Body of pancreas (tissue), 4 donors: ENCODE measurements around the gene ZNF263. TPM values are rescaled to one million over a fixed set of nuclear protein-coding genes. Genes with fewer than 3 reads are reported as not detected.
A peak's percentile ranks its signal among the peaks of the same experiment; 100 is the strongest.

Experiments
- ATAC-seq: fragments of 150-250 bp; one replicate; pipeline ENCODE4 v1.9.1; 2016
- DNase-seq, 4 donors: peaks; one replicate each; pipeline ENCODE4 v3.0.0-alpha.2; 2019
- H3K27ac ChIP-seq, 4 donors: fragments of 200-600 bp; sonication (generic); 1 replicate in 3 of 4; 2 replicates in 1 of 4; pipeline versions ENCODE4 v1.5.1 to v1.6.1; 2016 to 2019; ENCODE audit warnings: mild to moderate bottlenecking in 1 of 4, mixed read lengths in 1 of 4, moderate library complexity in 1 of 4
- H3K27me3 ChIP-seq, 2 donors: fragments of 200-600 bp; sonication (generic); one replicate each; pipeline ENCODE4 v1.6.0; 2016; ENCODE audit warnings: mild to moderate bottlenecking in 1 of 2
- H3K36me3 ChIP-seq, 2 donors: fragments of 200-600 bp; sonication (generic); replicated peaks in 1 of 2; 2 replicates each; pipeline ENCODE4 v1.5.1; 2016; ENCODE audit warnings: low read depth in 2 of 2; ENCODE audit not compliant: insufficient read depth in 1 of 2
- H3K4me1 ChIP-seq: fragments of 200-600 bp; sonication (generic); one replicate; pipeline ENCODE4 v1.6.0; 2016
- H3K4me3 ChIP-seq, 2 donors: fragments of 200-600 bp; sonication (generic); 1 replicate in 1 of 2; 2 replicates in 1 of 2; pipeline ENCODE4 v1.5.1; 2016 to 2019
- H3K9me3 ChIP-seq, 3 donors: fragments of 200-600 bp; sonication (generic); 1 replicate in 2 of 3; 2 replicates in 1 of 3; pipeline ENCODE4 v1.5.1; 2016
- POLR2A ChIP-seq, 3 donors: fragments of 450-650 bp; IDR thresholded peaks; one replicate each; pipeline ENCODE4 v1.6.1; 2016; ENCODE audit warnings: antibody characterized with exemption in 3 of 3, mild to moderate bottlenecking in 2 of 3
- WGBS, 2 donors: methylation state at CpG; one replicate each; pipeline ENCODE4 v1.1.5; 2017; 5-methylcytosine and 5-hydroxymethylcytosine counted together
- intact Hi-C: fragments of 100-400 bp; cut with DNase I; formaldehyde crosslinking; loops from one replicate; pipeline ENCODE4 v1.15.1; 2023
- total RNA-seq, 2 donors: library from RNA; depleted of rRNA; stranded (reverse); fragments of >200 nt; gene quantifications; one replicate each; pipeline ENCODE4 v1.1.0, GENCODE V29; 2016
- TF ChIP-seq, protein P1 (sequence below), 7 experiments: fragments of 450-650 bp in 4 of 7; fragments of 200-600 bp in 3 of 7; sonication (generic) in 3 of 7; IDR thresholded peaks; one replicate each; pipeline ENCODE4 v1.5.1; 2016 to 2019; ENCODE audit warnings: antibody characterized with exemption in 7 of 7

ZNF263 gene
- total RNA-seq, 2 donors from 2014 or later, result 19.8 to 31.1 TPM

DNA sequence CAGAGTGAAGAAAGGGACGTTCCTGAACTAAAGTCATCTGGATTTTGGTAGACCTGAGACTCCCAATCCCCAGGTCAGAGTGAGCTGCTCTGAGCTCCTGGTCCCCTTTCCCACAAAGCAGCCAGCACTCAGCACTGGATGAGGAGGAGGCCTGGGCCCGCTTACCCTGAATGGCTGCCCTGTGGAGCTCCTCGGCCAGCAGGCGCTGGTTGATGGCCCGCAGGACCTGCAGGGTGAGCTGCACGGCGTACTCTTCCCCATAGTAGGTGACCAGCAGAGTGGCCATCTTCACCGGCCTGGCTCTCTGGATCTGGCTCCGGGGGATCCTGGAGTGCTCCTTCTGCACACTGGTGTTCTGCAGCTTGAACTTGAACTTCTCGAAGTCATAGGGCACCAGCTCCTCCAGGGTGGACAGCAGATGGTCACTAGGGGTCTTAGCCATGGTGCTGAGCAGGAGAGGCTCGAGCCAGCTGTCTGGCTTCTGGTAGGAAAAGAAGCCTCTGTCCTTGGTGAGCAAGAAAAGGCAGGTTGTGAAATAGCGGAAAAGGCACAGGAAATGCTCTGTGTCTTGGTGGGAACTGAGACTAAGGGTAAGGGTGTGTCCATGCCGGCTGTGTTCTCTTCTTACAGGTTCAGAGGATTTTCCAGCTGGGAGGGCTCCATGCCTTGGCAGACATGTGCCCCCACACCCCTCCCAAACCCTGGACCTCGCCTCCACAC lies 27.0 kb upstream of the ZNF263 start, which contains the start of gene MEFV:
TSS of gene MEFV (minus strand) at position 488 of the 720 bp plus-strand sequence. CDS start at position 442, 46 bp downstream.
- Histone ChIP-seq H3K36me3 (no peaks in the 10 kb centered on the region), H3K27ac (no peak within 1 kb of the TSS), H3K27me3 (peaks cover 0 to 6% of the 10 kb centered on the region in 2 donors), H3K4me3 (no peak within 1 kb of the TSS), H3K4me1 (no peaks in the 10 kb centered on the region), H3K9me3 (no peaks in the 10 kb centered on the region)
- TF ChIP-seq, protein P1, sequence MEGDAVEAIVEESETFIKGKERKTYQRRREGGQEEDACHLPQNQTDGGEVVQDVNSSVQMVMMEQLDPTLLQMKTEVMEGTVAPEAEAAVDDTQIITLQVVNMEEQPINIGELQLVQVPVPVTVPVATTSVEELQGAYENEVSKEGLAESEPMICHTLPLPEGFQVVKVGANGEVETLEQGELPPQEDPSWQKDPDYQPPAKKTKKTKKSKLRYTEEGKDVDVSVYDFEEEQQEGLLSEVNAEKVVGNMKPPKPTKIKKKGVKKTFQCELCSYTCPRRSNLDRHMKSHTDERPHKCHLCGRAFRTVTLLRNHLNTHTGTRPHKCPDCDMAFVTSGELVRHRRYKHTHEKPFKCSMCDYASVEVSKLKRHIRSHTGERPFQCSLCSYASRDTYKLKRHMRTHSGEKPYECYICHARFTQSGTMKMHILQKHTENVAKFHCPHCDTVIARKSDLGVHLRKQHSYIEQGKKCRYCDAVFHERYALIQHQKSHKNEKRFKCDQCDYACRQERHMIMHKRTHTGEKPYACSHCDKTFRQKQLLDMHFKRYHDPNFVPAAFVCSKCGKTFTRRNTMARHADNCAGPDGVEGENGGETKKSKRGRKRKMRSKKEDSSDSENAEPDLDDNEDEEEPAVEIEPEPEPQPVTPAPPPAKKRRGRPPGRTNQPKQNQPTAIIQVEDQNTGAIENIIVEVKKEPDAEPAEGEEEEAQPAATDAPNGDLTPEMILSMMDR (IDR thresholded peaks at IDR 0.05), result no peak
- TF ChIP-seq POLR2A (IDR thresholded peaks at IDR 0.05), result no peak
- no peak for ATAC-seq
- WGBS, 2 donors, result 50 to 53% methylated on average over 4 to 10 of the region's 14 CpGs
- intact Hi-C loops, result no loop called here
- DNase-seq, result peak in 1 of 4 donors; percentile 38

DNA sequence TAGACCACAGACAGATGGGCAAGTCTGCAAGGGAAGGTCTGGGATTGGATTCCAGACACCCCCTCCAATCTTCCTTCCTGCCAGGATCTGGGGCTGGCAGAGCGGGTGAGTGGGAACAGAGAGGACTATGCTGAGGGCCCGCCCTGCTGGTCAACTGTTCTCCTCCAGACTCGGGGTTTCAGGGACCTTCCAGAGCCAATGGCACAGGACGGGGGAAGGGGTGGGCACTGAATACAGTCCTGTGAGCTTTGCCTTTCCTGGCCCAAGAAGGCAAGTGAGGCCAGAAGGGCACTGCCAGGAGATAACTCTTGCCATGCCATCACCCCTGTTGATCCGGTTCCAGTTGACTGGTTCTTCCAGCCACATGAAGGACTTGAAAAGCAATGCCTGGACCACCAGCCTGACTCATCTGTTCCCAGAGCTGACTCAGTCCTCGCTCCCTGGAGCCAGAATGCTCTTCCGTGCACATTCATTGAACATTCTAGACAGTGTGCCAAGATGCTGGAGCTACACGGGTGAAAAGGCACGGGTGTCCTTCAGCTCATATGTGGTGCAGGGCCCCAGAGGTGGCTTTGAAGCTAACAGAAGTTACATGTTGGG lies 26.3 kb upstream of the ZNF263 start:
- ATAC-seq, result no peak

DNA sequence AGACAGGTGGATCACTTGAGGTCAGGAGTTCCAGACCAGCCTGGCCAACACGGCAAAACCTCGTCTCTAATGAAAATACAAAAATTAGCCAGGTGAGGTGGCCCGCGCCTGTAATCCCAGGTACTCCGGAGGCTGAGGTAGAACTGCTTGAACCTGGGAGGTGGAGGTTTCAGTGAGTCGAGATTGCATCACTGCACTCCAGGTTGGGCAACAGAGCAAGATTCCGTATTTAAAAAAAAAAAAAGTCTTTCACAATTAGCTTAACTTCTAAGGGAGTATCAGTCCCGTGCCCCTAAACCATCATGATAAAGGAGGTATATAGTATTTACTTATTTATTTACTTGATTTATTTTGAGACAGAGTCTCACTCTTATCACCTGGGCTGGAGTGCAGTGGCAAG lies 23.5 kb upstream of the ZNF263 start:
- no peaks in the 10 kb centered on the region for H3K27me3 ChIP-seq
- no peaks in the 10 kb centered on the region for H3K36me3 ChIP-seq
- H3K9me3 ChIP-seq, result no peaks in the 10 kb centered on the region
- TF ChIP-seq, protein P1 (IDR thresholded peaks at IDR 0.05), result no peak
- no peak for TF ChIP-seq POLR2A (IDR thresholded peaks at IDR 0.05)
- 64 to 75% methylated on average over 8 of the region's 8 CpGs for WGBS, 2 donors
- peaks cover 6% of the 10 kb centered on the region for H3K4me1 ChIP-seq
- intact Hi-C loops, result no loop called here
- ATAC-seq, result no peak
- DNase-seq, result no peak
- H3K4me3 ChIP-seq, result no peak overlapping the region
- no peak overlapping the region for H3K27ac ChIP-seq

More for the DNA sequence above, 26.3 kb upstream of the ZNF263 start:
- 61 to 74% methylated on average over 3 to 9 of the region's 9 CpGs for WGBS, 2 donors
- Histone ChIP-seq H3K4me1 (no peaks in the 10 kb centered on the region), H3K27me3 (peaks cover 0 to 6% of the 10 kb centered on the region in 2 donors), H3K27ac (no peak overlapping the region), H3K36me3 (no peaks in the 10 kb centered on the region), H3K4me3 (no peak overlapping the region), H3K9me3 (no peaks in the 10 kb centered on the region)
- no peak for DNase-seq
- intact Hi-C loops, result no loop called here
- TF ChIP-seq, protein P1 (IDR thresholded peaks at IDR 0.05), result no peak
- TF ChIP-seq POLR2A (IDR thresholded peaks at IDR 0.05), result no peak

DNA sequence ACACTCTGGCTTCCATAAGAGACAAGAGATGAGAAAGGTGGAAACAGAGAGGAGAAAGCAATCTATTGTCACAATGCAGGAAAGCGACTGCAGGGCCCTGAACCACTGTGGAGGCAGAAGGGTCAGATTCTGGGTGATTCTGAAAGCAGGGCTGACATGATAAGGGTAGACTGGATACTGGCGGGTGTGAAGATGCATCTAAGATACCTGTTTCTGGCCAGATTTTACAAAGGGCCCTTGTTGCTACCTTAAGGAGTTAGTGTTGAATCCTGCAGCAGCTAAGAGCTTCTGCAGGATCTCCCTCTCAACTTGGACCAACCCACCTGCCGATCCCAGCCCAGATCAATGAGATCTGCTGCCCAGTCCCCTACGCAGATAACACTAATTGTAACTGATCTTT lies 20.8 kb upstream of the ZNF263 start:
- WGBS, 2 donors, result 87 to 98% methylated on average over 2 to 4 of the region's 4 CpGs
- ATAC-seq (no peak), DNase-seq (no peak)
- no peaks in the 10 kb centered on the region for H3K27me3 ChIP-seq
- intact Hi-C loops, result no loop called here
- peaks cover 14% of the 10 kb centered on the region for H3K4me1 ChIP-seq
- H3K36me3 ChIP-seq, result no peaks in the 10 kb centered on the region
- TF ChIP-seq, protein P1 (IDR thresholded peaks at IDR 0.05), result no peak
- no peak for TF ChIP-seq POLR2A (IDR thresholded peaks at IDR 0.05)
- no peaks in the 10 kb centered on the region for H3K9me3 ChIP-seq
- no peak overlapping the region for H3K27ac ChIP-seq
- H3K4me3 ChIP-seq, result no peak overlapping the region
